PC-9 (cell line): ENCODE data around the gene CCL7. TPM values are rescaled to one million over a fixed set of nuclear protein-coding genes. Genes with fewer than 3 reads are reported as not detected.

Experiments
- BruUV-seq: library from RNA; stranded (reverse); fragments of 400-500 nt; replicated peaks from 2 replicates; lab custom pipeline; 2021; lab: Mats Ljungman, UMichigan
- CTCF ChIA-PET: fragments of 300-600 bp; sonication (Branson Sonifier 250); formaldehyde crosslinking; loops from one replicate; lab custom pipeline; 2022; ENCODE audit warnings: antibody characterized with exemption; lab: Charles Lee
- POLR2A ChIA-PET: fragments of 300-600 bp; sonication (Branson Sonifier 250); formaldehyde crosslinking; loops from one replicate; lab custom pipeline; 2022; ENCODE audit warnings: antibody characterized with exemption; ENCODE audit not compliant: unreplicated experiment; lab: Charles Lee
- DNase-seq, 2 experiments: peaks; one replicate each; pipeline versions ENCODE4 v3.0.0 to v3.0.0-alpha.2; 2015 to 2022; ENCODE audit warnings: mixed read lengths in 1 of 2
- H2AFZ ChIP-seq: fragments of 200-600 bp; sonication (generic); 2 replicates; pipeline ENCODE4 v1.8.1; 2017; ENCODE audit warnings: antibody characterized with exemption
- H3F3A ChIP-seq: fragments of 200-600 bp; sonication (generic); 2 replicates; pipeline ENCODE4 v1.8.1; 2017; ENCODE audit warnings: antibody characterized with exemption, mild to moderate bottlenecking, low read depth; ENCODE audit not compliant: insufficient read depth
- H3K27ac ChIP-seq: fragments of 200-600 bp; sonication (generic); 2 replicates; pipeline ENCODE4 v1.6.1; 2016; ENCODE audit warnings: mixed run types
- H3K27me3 ChIP-seq: fragments of 200-600 bp; sonication (generic); 2 replicates; pipeline ENCODE4 v1.6.1; 2016; ENCODE audit warnings: low read depth, mixed run types; ENCODE audit not compliant: insufficient read depth
- H3K36me3 ChIP-seq: fragments of 200-600 bp; sonication (generic); 2 replicates; pipeline ENCODE4 v1.6.1; 2016; ENCODE audit warnings: low read depth, mixed run types
- H3K4me1 ChIP-seq: fragments of 200-600 bp; sonication (generic); replicated peaks from 2 replicates; pipeline ENCODE4 v1.6.1; 2016; ENCODE audit warnings: mixed run types; ENCODE audit not compliant: insufficient read depth
- H3K4me2 ChIP-seq: fragments of 200-600 bp; sonication (generic); 2 replicates; pipeline ENCODE4 v1.6.1; 2017; ENCODE audit warnings: mixed run types
- H3K4me3 ChIP-seq: fragments of 200-600 bp; sonication (generic); 2 replicates; pipeline ENCODE4 v1.6.1; 2016; ENCODE audit warnings: mixed run types
- H3K79me2 ChIP-seq: fragments of 200-600 bp; sonication (generic); 2 replicates; pipeline ENCODE4 v1.6.1; 2017; ENCODE audit warnings: low read depth, mixed run types
- H3K9me2 ChIP-seq: fragments of 200-600 bp; sonication (generic); 2 replicates; pipeline ENCODE4 v1.8.1; 2017; ENCODE audit warnings: mild to moderate bottlenecking; ENCODE audit not compliant: insufficient read depth
- H3K9me3 ChIP-seq: fragments of 200-600 bp; sonication (generic); 2 replicates; pipeline ENCODE4 v1.8.1; 2016; ENCODE audit warnings: low read depth; ENCODE audit not compliant: insufficient read depth
- H4K20me1 ChIP-seq: fragments of 200-600 bp; sonication (generic); 2 replicates; pipeline ENCODE4 v1.8.1; 2017; ENCODE audit not compliant: insufficient read depth
- CTCF ChIP-seq: fragments of 200-600 bp; sonication (generic); conservative IDR thresholded peaks from 2 replicates; pipeline ENCODE4 v1.6.1; 2017; ENCODE audit warnings: mixed run types, antibody characterized with exemption, mild to moderate bottlenecking, moderate library complexity
- EZH2 ChIP-seq: fragments of 200-600 bp; sonication (generic); IDR thresholded peaks from 2 replicates; pipeline ENCODE4 v1.8.0; 2017; ENCODE audit warnings: antibody characterized with exemption, low read depth
- intact Hi-C: fragments of 100-400 bp; cut with micrococcal nuclease; formaldehyde crosslinking; loops from one replicate; pipeline ENCODE4 v1.10.0; 2022; ENCODE audit not compliant: unreplicated experiment
- total RNA-seq: library from RNA; stranded (reverse); gene quantifications from 2 replicates; pipeline ENCODE4 v1.2.3, GENCODE V29; 2021

CCL7 gene
- total RNA-seq, 1 experiment from 2014 or later, result not detected

- H3K79me2 ChIP-seq, result no peaks in the 10 kb centered on the region
- no peak overlapping the region for H3K4me2 ChIP-seq
These were observed 37.1 kb downstream of the CCL7 start for GRCh38 chr17:34307110-34307509.

GRCh38 chr17:34308371-34308770, 38.4 kb downstream of the CCL7 start:
- H2AFZ ChIP-seq, result no peak overlapping the region
- no TSS peak for BruUV-seq
- no peak for TF ChIP-seq EZH2
- no peak for TF ChIP-seq CTCF
- no peaks in the 10 kb centered on the region for H3K4me1 ChIP-seq
- no peak overlapping the region for H3K4me3 ChIP-seq
- peaks cover 28% of the 10 kb centered on the region for H3K27me3 ChIP-seq
- CTCF ChIA-PET, result no interaction called here
- H3F3A ChIP-seq, result no peaks in the 10 kb centered on the region
- H3K79me2 ChIP-seq, result no peaks in the 10 kb centered on the region
- H3K9me2 ChIP-seq, result no peaks in the 10 kb centered on the region
- no peak for DNase-seq
- POLR2A ChIA-PET, result no interaction called here
- intact Hi-C loops, result no loop called here
- H3K27ac ChIP-seq, result no peak overlapping the region
- no peaks in the 10 kb centered on the region for H4K20me1 ChIP-seq
- H3K36me3 ChIP-seq, result no peaks in the 10 kb centered on the region
- no peak overlapping the region for H3K4me2 ChIP-seq
- no peaks in the 10 kb centered on the region for H3K9me3 ChIP-seq

More at GRCh38 chr17:34307110-34307509, 37.1 kb downstream of the CCL7 start:
- ChIA-PET POLR2A (no interaction called here), CTCF (no interaction called here)
- Histone ChIP-seq H3K9me3 (no peaks in the 10 kb centered on the region), H3K36me3 (no peaks in the 10 kb centered on the region), H3K27ac (no peak overlapping the region), H3K27me3 (peaks cover 35% of the 10 kb centered on the region), H3K9me2 (no peaks in the 10 kb centered on the region), H3F3A (no peaks in the 10 kb centered on the region), H3K4me3 (no peak overlapping the region), H3K4me1 (no peaks in the 10 kb centered on the region), H2AFZ (no peak overlapping the region), H4K20me1 (no peaks in the 10 kb centered on the region)
- BruUV-seq, result no TSS peak
- intact Hi-C loops, result no loop called here
- TF ChIP-seq CTCF (no peak), EZH2 (no peak)
- no peak for DNase-seq

- no peak overlapping the region for H3K27ac ChIP-seq
- H3K4me2 ChIP-seq, result no peak overlapping the region
- no peaks in the 10 kb centered on the region for H3K36me3 ChIP-seq
- no peaks in the 10 kb centered on the region for H3F3A ChIP-seq
- intact Hi-C loops, result no loop called here
- H3K4me1 ChIP-seq, result no peaks in the 10 kb centered on the region
- BruUV-seq, result no TSS peak
- TF ChIP-seq EZH2 (no peak), CTCF (no peak)
- no peak overlapping the region for H2AFZ ChIP-seq
- ChIA-PET CTCF (no interaction called here), POLR2A (no interaction called here)
- no peaks in the 10 kb centered on the region for H4K20me1 ChIP-seq
- no peaks in the 10 kb centered on the region for H3K9me2 ChIP-seq
- peaks cover 25% of the 10 kb centered on the region for H3K27me3 ChIP-seq
- H3K9me3 ChIP-seq, result no peaks in the 10 kb centered on the region
- H3K4me3 ChIP-seq, result no peak overlapping the region
- DNase-seq, result no peak
- no peaks in the 10 kb centered on the region for H3K79me2 ChIP-seq
These were observed 41.3 kb downstream of the CCL7 start for GRCh38 chr17:34311291-34311690.
